Endothelial cell (in vitro differentiated cells): ENCODE results near the gene OSBPL3. TPM values are rescaled to one million over a fixed set of nuclear protein-coding genes. Genes with fewer than 3 reads are reported as not detected.

ENCODE experiments used
- DNase-seq: peaks from one replicate; pipeline ENCODE4 v3.0.0; 2021; ENCODE audit warnings: low spot score
- H3K27ac Mint-ChIP-seq: one replicate; pipeline ENCODE4 v1.8.0; 2021; ENCODE audit warnings: mixed read lengths, inconsistent platforms; ENCODE audit not compliant: unreplicated experiment
- H3K27me3 Mint-ChIP-seq: one replicate; pipeline ENCODE4 v1.8.0; 2021; ENCODE audit warnings: mild to moderate bottlenecking, moderate library complexity, mixed read lengths, inconsistent platforms; ENCODE audit not compliant: unreplicated experiment
- H3K36me3 Mint-ChIP-seq: one replicate; pipeline ENCODE4 v1.8.0; 2021; ENCODE audit warnings: mild to moderate bottlenecking, low read depth, mixed read lengths, inconsistent platforms; ENCODE audit not compliant: unreplicated experiment
- H3K4me1 Mint-ChIP-seq: one replicate; pipeline ENCODE4 v1.8.0; 2021; ENCODE audit warnings: mild to moderate bottlenecking, mixed read lengths, inconsistent platforms; ENCODE audit not compliant: unreplicated experiment
- H3K4me3 Mint-ChIP-seq: one replicate; pipeline ENCODE4 v1.8.0; 2021; ENCODE audit warnings: mild to moderate bottlenecking, mixed read lengths, inconsistent platforms; ENCODE audit not compliant: unreplicated experiment
- H3K9me3 Mint-ChIP-seq: one replicate; pipeline ENCODE4 v1.8.0; 2021; ENCODE audit warnings: mixed read lengths, inconsistent platforms; ENCODE audit not compliant: unreplicated experiment
- total RNA-seq: library from RNA; stranded (reverse); fragmentation: NEBNext Ultra II Directional; extraction: Animal tissue kit (Norgen Biotek cat#: 25700); gene quantifications from one replicate; pipeline ENCODE4 v1.2.1, GENCODE V29; 2021; ENCODE audit not compliant: unreplicated experiment
- TF ChIP-seq, protein P1 (sequence below): fragments of 200-600 bp; sonication (generic); IDR thresholded peaks from one replicate; pipeline ENCODE4 v1.5.0; 2021; ENCODE audit warnings: antibody characterized with exemption; ENCODE audit not compliant: unreplicated experiment

OSBPL3 gene
- total RNA-seq, 1 donor from 2014 or later = 3.1 TPM

DNA sequence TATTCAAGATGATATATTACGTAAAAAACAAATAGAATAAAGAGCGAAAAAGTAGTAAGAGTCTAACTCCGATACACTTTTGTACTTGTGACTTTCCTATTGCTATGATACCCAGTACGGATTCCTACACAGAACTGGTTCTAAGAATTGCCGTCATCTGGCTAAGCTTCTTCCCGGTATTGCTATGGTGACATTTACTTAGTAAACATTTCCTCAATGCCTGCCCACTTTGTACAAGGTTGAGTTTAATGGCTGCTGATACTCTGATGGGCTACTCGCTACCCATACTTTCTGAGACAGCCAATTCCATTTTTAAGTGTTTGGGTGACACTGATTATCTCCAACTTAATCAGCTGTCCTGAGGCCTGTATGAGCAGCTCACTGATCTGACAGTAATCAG is 55.6 kb downstream of the OSBPL3 start:
- TF ChIP-seq, protein P1, sequence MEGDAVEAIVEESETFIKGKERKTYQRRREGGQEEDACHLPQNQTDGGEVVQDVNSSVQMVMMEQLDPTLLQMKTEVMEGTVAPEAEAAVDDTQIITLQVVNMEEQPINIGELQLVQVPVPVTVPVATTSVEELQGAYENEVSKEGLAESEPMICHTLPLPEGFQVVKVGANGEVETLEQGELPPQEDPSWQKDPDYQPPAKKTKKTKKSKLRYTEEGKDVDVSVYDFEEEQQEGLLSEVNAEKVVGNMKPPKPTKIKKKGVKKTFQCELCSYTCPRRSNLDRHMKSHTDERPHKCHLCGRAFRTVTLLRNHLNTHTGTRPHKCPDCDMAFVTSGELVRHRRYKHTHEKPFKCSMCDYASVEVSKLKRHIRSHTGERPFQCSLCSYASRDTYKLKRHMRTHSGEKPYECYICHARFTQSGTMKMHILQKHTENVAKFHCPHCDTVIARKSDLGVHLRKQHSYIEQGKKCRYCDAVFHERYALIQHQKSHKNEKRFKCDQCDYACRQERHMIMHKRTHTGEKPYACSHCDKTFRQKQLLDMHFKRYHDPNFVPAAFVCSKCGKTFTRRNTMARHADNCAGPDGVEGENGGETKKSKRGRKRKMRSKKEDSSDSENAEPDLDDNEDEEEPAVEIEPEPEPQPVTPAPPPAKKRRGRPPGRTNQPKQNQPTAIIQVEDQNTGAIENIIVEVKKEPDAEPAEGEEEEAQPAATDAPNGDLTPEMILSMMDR = no peak

DNA sequence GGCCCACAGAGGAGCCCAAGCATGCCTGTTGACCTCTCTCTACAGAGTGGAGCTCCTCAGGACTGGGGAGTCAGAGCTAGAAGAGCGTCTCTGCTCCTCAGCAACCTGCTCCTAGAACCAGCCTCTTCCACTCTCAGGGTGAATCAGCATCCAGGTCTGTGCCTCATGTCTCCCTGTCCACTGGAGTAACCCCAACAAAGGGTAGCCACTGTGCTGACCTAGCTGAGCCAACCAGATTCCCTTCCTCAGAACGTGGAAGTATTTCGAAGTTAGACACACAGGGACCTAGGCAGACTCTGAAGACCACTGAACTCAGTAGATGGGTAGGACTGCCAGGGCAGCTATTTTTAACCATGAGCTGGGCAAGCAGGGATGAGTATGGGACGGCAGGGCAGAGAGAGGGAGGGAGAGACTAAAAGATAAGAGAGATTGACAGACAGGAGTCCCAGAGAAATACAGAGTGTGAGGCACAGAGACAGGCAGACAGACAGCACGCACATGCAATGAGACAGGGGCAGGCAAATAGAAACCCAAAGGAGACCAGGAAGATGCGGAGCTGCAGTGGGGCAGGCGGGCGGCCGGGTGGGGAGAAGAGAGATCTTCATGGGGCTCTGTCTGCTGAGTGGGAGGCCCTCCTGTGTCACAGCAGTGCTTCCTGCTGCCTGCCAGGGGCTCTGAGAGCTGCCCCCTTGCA is 56.7 kb downstream of the OSBPL3 start:
- Mint-ChIP-seq H3K4me3 (no peak overlapping the region), H3K27ac (no peak overlapping the region), H3K27me3 (no peaks in the 10 kb centered on the region), H3K9me3 (no peaks in the 10 kb centered on the region), H3K4me1 (no peaks in the 10 kb centered on the region), H3K36me3 (no peaks in the 10 kb centered on the region)
- TF ChIP-seq, protein P1 = no peak
- DNase-seq = no peak

More for the DNA sequence above, 55.6 kb downstream of the OSBPL3 start:
- H3K4me1 Mint-ChIP-seq = no peaks in the 10 kb centered on the region
- H3K36me3 Mint-ChIP-seq = no peaks in the 10 kb centered on the region
- no peaks in the 10 kb centered on the region for H3K9me3 Mint-ChIP-seq
- H3K27ac Mint-ChIP-seq = no peak overlapping the region
- no peak overlapping the region for H3K4me3 Mint-ChIP-seq
- DNase-seq = no peak
- H3K27me3 Mint-ChIP-seq = no peaks in the 10 kb centered on the region

DNA sequence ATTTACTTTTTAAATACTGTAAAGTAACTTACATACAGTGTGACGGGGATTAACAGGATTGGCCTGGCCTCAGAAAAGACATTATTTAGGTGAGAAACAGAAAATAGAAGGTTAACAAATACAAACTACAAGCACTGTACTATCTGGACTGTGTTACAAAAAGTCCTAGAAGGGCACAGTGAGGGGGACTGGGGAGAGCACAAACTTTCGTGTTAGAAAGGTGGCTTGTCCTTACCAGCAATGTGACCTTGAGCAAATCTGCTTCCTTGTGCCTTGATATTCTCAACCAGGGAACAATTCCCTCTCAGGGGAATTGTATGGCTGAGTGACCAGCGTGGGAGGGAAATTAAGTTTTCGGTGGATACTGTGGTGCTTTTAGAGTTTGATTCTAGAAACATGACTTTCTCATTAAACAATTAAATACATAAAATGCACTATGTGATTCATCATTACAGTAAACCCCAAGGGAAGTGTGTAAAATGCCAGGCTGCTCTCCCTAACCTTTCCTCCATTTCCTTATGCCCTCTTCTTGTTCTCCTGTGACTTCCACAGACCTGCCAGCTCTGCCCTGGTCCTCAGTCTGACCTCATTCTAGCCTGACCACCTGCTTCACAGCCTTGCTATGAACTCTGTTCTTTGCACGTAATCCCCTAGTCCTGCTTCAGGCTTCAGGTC is 57.7 kb downstream of the OSBPL3 start:
- Mint-ChIP-seq H3K4me1 (no peaks in the 10 kb centered on the region), H3K27me3 (no peaks in the 10 kb centered on the region), H3K4me3 (no peak overlapping the region), H3K27ac (no peak overlapping the region), H3K9me3 (no peaks in the 10 kb centered on the region), H3K36me3 (no peaks in the 10 kb centered on the region)
- TF ChIP-seq, protein P1 = no peak
- no peak for DNase-seq

DNA sequence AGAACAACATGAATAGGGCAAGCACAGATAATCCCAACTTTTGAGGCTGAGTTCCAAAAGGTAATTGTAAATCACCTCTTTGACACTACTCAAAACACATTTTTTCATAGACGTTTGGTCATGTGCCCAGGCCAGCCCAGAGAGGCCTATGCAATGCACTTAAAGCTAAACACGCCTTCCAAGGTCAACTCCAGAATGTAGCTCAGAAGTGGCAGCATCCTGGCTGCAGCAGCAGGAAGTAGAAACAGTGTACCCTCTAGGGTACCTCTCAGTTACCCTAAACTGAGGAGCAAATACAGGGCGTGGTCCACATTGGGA is 58.7 kb downstream of the OSBPL3 start:
- no peak overlapping the region for H3K27ac Mint-ChIP-seq
- H3K4me3 Mint-ChIP-seq = no peak overlapping the region
- no peaks in the 10 kb centered on the region for H3K9me3 Mint-ChIP-seq
- H3K4me1 Mint-ChIP-seq = no peaks in the 10 kb centered on the region
- no peaks in the 10 kb centered on the region for H3K36me3 Mint-ChIP-seq
- H3K27me3 Mint-ChIP-seq = no peaks in the 10 kb centered on the region
- TF ChIP-seq, protein P1 = no peak
- DNase-seq = no peak
